Activated CD8-positive, alpha-beta memory T cell treated with anti-CD3 and anti-CD28 coated beads for 24 hours (primary cell): ENCODE measurements around the gene TXNIP.
A peak's percentile ranks its signal among the peaks of the same experiment; 100 is the strongest.

ENCODE experiments used
- DNase-seq: peaks from one replicate; pipeline ENCODE4 v3.0.0-alpha.2; 2020

The TXNIP gene

DNA sequence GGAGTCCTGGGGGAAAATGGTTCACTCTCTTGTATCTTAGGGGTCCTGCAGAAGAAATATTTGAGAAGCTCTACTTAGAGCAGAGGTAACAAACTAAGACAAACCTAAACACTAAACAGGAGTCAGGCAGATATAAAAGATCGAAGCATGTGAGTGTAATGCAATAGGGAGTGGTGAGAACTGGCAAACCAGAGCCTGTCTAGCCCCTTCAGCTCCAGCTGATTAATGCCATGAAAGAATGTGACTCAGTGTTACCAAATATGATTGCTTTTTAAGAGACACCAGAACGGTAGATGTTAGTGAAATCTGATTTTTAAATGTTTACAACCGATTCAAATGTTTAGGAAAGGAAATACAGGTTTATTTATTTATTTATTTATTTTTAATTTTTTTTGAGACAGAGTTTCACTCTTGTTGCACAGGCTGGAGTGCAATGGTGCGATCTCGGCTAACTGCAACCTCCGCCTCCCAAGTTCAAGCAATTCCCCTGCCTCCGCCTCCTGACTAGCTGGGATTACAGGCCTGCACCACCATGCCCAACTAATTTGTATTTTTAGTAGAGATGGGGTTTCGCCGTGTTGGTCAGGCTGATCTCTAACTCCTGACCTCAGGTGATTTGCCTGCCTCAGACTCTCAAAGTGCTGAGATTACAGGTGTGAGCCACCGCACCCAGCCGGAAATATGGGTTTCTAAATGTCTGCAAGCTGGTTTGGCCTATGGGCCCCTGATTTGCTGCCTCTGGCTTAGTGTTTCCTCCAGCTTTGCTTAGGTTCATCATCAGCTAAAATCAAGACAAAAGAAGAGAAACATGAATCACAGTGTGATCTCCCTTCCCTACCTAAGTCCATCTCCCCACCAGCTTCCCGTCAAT is 12.2 kb downstream of the TXNIP start:
- DNase-seq = no peak

DNA sequence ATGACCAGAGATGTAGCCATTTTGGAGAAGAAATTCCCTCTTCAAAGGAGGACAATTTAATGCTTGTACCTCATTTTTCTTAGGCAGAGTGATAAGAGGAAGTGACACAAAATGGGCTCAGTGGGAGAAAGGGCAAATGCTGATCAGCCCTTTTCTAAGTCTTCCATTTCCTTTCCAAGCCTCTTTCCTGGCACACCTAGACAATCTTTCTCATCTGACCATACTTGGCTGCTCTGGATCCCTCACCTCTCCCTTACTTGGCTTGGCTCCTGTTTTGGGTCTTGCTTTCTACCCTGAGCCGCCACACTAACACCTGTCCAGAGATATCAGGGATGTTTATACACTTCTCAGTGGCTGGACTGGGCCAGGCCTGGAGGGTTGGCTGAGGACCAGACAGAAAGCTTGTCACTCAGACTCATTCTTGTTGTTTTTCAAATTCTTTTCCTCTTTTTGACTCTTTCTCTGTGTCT is 13.1 kb downstream of the TXNIP start:
- DNase-seq = no peak

GRCh38 chr1:145982010-145982723 is 14.2 kb downstream of the TXNIP start:
- no peak for DNase-seq

GRCh38 chr1:145980457-145980994 is 15.9 kb downstream of the TXNIP start:
- DNase-seq = no peak

DNA sequence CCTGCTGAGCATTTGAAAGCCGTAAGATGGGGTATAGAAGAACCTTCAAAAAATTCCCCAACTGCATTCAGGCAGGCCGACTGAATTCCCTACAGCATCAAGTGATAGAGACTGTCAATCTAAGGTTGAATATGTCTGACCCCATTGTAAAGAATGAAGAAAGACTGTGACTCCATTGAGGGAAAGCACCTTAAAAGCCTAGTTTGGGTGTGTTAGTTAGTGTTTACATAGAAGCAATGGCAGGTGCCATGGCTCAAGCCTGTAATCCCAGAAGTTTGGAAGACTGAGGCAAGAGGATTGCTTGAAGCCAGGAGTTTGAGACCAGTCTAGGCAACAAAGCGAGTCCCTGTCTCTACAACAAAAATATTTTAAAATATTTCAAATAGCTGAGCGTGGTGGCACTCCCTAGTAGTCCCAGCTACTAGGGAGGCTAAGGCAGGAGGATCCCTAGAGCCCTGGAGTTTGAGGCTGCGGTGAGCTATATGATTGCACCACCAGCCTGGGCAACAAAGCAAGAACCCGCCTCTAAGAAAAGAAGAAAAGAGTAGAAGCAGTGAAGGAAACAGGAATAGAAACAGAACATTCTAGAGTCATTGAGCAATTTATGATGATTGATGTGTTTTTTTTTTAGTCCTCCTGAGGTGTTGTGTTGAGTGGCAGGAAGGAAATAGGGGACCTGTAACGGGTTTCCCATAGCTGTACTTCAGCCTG is 16.5 kb downstream of the TXNIP start:
- no peak for DNase-seq

DNA sequence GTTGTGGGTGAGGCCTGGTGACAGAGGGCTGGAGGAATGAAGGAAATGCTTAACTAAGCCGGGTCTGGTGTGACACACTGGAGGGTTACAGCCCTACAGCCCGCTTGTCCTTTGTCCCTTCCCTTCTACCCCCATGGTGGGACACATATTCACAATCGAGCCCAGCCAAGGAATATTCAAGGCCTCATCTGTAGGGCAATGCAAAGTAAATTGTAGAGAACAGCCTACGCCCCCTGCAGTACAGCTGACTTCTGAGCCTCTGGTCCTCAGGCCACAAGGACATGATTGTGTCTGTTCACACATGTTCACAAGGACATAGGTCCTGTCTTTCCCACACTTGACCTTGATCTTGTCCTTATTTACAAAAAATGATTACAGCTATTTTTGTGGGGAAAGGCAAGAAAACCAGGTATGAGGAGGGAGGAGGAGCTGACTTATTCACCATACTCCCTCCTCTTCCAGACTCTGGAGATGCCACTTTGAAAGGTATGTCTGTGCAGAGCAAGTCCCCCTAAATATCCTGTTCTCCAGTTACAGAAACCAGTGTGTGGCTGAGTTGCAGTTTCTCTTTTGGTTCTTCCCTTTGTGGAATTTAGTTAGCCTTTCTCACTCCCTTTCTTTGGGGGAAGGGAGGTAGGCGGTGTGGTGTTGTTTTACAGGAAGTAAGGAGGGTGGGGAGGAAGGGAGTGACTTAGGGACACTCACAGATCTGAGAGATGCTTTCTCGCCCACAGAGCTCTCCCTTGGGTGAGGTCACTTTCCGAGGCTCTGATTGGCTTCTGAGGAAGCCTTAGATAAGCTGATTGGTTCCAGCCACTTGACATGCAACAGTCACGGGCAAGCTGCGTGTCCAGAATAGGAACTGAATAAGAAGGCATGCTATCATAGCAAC is 17.3 kb downstream of the TXNIP start:
- DNase-seq = peak; percentile 84

- no peak for DNase-seq
Measured at GRCh38 chr1:145978471-145978853, 17.9 kb downstream of the TXNIP start.

- DNase-seq = peak; percentile 79
Measured at GRCh38 chr1:145977486-145978470, 18.6 kb downstream of the TXNIP start.

DNA sequence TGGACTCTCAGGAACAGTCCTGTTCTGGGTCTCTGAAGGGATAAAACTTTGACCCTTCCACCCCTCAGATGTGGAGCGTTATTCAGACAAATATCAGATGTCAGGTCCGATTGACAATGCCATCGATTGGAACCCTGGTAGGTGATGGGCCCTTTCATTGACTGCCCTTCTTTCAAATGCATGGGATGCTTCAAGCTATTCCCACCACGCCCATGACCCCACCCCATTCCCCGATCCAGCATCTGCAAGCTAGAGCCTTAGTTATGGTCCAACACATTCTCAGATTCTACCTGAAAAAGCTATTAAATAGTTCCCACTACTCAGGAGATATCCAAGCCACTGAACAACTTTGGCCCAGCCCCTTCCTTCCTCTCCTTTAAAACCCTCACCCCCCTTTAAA is 19.4 kb downstream of the TXNIP start:
- DNase-seq = no peak

DNA sequence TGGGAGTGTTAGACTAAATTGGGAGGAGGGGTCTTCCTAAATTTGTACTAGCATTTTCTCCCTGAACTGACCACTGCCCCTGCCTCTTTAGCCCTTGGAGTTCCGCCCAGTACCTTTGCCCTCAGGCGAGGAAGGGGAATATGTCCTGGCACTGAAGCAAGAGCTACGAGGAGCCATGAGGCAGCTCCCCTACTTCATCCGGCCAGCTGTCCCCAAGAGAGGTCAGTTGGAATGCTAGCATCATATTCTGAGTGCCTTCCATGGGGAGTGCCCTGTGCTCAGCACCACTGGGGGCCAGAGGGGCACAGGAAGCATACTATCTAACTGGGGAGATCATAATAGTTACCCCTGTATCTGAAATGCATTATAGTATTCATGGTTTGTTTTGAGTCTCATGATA is 21.2 kb downstream of the TXNIP start:
- DNase-seq = no peak

GRCh38 chr1:145974721-145975120 is 21.7 kb downstream of the TXNIP start:
- no peak for DNase-seq

DNA sequence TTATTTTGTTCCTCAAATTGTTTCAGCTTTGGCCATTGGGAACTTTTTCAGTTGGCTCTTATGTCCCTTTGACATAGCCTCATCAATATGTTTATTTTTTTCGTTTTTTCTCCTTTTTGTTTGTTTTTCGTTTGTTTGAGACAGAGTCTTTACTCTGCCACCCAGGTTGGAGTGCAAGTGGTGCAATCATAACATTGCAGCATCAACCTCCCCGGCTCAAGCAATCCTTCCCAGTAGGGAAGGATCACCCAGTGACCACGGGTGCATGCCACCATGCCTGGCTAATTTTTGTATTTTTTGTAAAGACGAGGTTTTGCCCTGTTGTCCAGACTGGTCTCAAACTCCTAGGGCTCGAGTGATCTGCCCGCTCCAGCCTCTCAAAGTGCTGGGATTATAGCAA is 23.8 kb downstream of the TXNIP start:
- DNase-seq = no peak

- DNase-seq = no peak
Measured at GRCh38 chr1:145967288-145967687, 29.1 kb downstream of the TXNIP start.

DNA sequence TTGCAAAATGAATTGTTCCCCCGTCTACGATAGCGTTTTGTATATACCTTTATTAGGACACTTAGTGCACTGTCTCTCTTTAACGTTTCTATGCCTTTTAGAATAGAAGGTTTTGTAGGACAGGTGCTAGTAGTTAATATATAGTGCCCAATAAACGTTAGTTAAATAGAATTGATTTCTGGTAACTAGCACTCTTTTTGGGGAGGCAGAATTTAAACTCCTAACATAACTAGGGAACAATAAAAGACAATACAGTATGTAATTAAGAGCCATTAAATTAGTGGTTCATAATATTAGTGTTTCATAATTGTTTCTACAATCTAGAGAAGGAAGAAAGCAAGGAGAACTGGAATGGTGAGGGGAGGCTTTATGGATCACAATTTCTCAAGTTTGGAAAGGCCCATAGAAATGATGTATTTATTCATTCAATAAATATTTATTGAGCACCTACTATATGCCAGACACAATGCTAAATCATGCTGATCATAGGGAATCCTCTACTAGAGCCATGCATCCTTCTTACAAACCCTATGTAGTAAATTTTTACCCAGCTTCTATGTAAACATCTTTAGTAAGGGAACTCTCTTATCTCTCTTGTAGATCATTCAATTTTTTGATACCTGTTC is 31.1 kb downstream of the TXNIP start:
- no peak for DNase-seq

GRCh38 chr1:145964328-145965118 is 31.9 kb downstream of the TXNIP start, which contains the start of the genes ANKRD34A and POLR3GL:
ANKRD34A (minus strand) TSS chr1:145964575; CDS start chr1:145961759, 2,816 bp downstream.
POLR3GL (plus strand) TSS chr1:145964690; CDS start chr1:145974866, 10,176 bp downstream.
- DNase-seq = peak; percentile 94

- no peak for DNase-seq
Measured at GRCh38 chr1:145963265-145964019, 32.9 kb downstream of the TXNIP start.

- DNase-seq = peak; percentile 83
Measured at GRCh38 chr1:145962157-145963102, 33.9 kb downstream of the TXNIP start.
